ENCODE measurements around the gene ABCD2.

DNA sequence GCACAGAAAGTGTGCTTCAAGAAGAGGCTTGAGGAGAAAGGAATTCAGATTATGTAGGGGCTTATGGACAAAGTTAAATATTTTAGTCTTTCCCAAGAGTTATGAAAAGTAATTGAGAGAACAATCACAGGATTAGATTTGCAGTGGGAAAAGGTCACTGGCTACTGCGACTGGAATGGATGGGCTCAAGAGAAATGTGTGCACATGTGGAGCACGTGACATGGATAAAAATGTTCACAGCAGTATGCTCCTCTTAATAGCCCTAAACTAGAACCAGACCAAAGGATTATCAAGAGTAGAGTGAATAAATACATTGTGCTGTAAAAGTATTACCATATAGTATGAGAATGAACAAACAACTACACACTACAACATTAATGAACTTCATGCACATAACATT lies 78.1 kb downstream of the ABCD2 start:
- TF ChIP-seq EZH2 (IDR thresholded peaks at IDR 0.05; ENCODE audit: low read length, unreplicated experiment), result no peak
- TF ChIP-seq EZH2phosphoT487 (IDR thresholded peaks at IDR 0.05; ENCODE audit: borderline replicate concordance, low read length), result no peak
- TF ChIP-seq, protein P1, sequence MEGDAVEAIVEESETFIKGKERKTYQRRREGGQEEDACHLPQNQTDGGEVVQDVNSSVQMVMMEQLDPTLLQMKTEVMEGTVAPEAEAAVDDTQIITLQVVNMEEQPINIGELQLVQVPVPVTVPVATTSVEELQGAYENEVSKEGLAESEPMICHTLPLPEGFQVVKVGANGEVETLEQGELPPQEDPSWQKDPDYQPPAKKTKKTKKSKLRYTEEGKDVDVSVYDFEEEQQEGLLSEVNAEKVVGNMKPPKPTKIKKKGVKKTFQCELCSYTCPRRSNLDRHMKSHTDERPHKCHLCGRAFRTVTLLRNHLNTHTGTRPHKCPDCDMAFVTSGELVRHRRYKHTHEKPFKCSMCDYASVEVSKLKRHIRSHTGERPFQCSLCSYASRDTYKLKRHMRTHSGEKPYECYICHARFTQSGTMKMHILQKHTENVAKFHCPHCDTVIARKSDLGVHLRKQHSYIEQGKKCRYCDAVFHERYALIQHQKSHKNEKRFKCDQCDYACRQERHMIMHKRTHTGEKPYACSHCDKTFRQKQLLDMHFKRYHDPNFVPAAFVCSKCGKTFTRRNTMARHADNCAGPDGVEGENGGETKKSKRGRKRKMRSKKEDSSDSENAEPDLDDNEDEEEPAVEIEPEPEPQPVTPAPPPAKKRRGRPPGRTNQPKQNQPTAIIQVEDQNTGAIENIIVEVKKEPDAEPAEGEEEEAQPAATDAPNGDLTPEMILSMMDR (conservative IDR thresholded peaks at IDR 0.05; ENCODE audit: low read depth, low read length), result no peak
